DMS114 treated with DMSO at 0.1 percent for 48 hours (cell line): Measurements from ENCODE around the gene SYCN.
"Not testable (repeated sequence)": the region's sequence is repeated elsewhere in the genome, so short reads cannot be mapped to it uniquely, and the experiment has no call there.

Experiments
- DNase-seq: peaks from one replicate; lab custom pipeline; 2025; ENCODE audit not compliant: unreplicated experiment; lab: John Stamatoyannopoulos, UW

Gene SYCN

GRCh38 chr19:39203372-39204341 is at the start of gene SYCN:
Gene SYCN, minus strand, starts transcription at chr19:39204263. Its CDS starts 9 bp downstream, at chr19:39204254.
- no peak for DNase-seq

GRCh38 chr19:39253374-39254149 is 49.5 kb upstream of the SYCN start:
- DNase-seq = no peak

- no peak for DNase-seq
Observed at GRCh38 chr19:39252458-39252857, 48.4 kb upstream of the SYCN start.

- no peak for DNase-seq
Observed at GRCh38 chr19:39251846-39252245, 47.8 kb upstream of the SYCN start.

GRCh38 chr19:39251081-39251480 is 47.0 kb upstream of the SYCN start:
- DNase-seq = no peak

GRCh38 chr19:39248806-39249205 is 44.7 kb upstream of the SYCN start, which contains the start of gene IFNL4:
Gene IFNL4, minus strand, starts transcription at chr19:39248856.
- DNase-seq = no peak

GRCh38 chr19:39247701-39248664 is 43.9 kb upstream of the SYCN start:
- DNase-seq = no peak

GRCh38 chr19:39246951-39247669 is 43.0 kb upstream of the SYCN start:
- no peak for DNase-seq

- not testable (repeated sequence) for DNase-seq
Observed at GRCh38 chr19:39245166-39245565, 41.1 kb upstream of the SYCN start.

- DNase-seq = not testable (repeated sequence)
Observed at GRCh38 chr19:39244410-39245100, 40.5 kb upstream of the SYCN start, which contains the start of gene IFNL3. Gene IFNL3, minus strand, starts transcription at chr19:39245006. Its CDS starts 39 bp downstream, at chr19:39244967.

GRCh38 chr19:39243741-39244140 is 39.7 kb upstream of the SYCN start:
- DNase-seq = not testable (repeated sequence)

- DNase-seq = no peak
Observed at GRCh38 chr19:39240421-39240820, 36.4 kb upstream of the SYCN start.

- no peak for DNase-seq
Observed at GRCh38 chr19:39238944-39239343, 34.9 kb upstream of the SYCN start.

- DNase-seq = no peak
Observed at GRCh38 chr19:39238209-39238608, 34.1 kb upstream of the SYCN start.

- DNase-seq = no peak
Observed at GRCh38 chr19:39237200-39238184, 33.4 kb upstream of the SYCN start.

GRCh38 chr19:39236527-39236926 is 32.5 kb upstream of the SYCN start:
- DNase-seq = no peak

GRCh38 chr19:39232708-39233107 is 28.6 kb upstream of the SYCN start:
- DNase-seq = no peak
